GM13977 (cell line): ENCODE measurements around the gene SPINK2.

ENCODE experiments used
- DNase-seq: peaks from one replicate; pipeline ENCODE4 v3.0.0; 2012; ENCODE audit warnings: low spot score
- in situ Hi-C: fragments of 300-500 bp; cut with MboI; formaldehyde crosslinking; loops from one replicate; pipeline ENCODE4 v1.12.0; 2022; ENCODE audit warnings: low sequenced_read_pairs, low pct_unique_long_range_greater_than_20kb, mixed read lengths, inconsistent platforms; ENCODE audit not compliant: unreplicated experiment
- TF ChIP-seq, protein P1 (sequence below): IDR thresholded peaks from 2 replicates; pipeline ENCODE4 v1.5.1; 2012; ENCODE audit warnings: mild to moderate bottlenecking, control low read depth; ENCODE audit not compliant: insufficient read depth; ENCODE audit errors: extremely low read depth, missing control alignments

SPINK2 gene

GRCh38 chr4:56857601-56858309, 36.3 kb upstream of the SPINK2 start:
- TF ChIP-seq, protein P1, sequence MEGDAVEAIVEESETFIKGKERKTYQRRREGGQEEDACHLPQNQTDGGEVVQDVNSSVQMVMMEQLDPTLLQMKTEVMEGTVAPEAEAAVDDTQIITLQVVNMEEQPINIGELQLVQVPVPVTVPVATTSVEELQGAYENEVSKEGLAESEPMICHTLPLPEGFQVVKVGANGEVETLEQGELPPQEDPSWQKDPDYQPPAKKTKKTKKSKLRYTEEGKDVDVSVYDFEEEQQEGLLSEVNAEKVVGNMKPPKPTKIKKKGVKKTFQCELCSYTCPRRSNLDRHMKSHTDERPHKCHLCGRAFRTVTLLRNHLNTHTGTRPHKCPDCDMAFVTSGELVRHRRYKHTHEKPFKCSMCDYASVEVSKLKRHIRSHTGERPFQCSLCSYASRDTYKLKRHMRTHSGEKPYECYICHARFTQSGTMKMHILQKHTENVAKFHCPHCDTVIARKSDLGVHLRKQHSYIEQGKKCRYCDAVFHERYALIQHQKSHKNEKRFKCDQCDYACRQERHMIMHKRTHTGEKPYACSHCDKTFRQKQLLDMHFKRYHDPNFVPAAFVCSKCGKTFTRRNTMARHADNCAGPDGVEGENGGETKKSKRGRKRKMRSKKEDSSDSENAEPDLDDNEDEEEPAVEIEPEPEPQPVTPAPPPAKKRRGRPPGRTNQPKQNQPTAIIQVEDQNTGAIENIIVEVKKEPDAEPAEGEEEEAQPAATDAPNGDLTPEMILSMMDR = no peak
- no peak for DNase-seq
- in situ Hi-C loops = no loop called here

DNA sequence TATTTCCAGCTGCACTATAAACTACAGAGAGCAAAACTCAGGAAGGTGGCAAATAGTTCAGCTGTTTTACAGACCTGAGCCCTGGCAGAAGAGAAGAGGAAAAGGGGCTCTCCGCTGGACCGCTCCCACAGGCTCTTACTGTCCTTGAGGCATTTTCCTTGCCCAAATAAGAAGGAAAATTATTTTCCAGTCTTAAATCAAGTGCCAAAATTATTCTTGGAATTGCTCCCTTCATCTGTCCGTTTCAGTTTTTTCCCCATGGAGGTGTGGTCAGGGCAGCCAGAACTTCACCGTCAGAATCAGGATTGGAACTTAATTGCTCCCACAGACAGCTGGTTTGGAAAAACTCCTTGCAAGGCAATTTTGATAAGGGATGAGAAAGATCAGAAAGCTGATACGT, 35.2 kb upstream of the SPINK2 start:
- TF ChIP-seq, protein P1 = no peak

DNA sequence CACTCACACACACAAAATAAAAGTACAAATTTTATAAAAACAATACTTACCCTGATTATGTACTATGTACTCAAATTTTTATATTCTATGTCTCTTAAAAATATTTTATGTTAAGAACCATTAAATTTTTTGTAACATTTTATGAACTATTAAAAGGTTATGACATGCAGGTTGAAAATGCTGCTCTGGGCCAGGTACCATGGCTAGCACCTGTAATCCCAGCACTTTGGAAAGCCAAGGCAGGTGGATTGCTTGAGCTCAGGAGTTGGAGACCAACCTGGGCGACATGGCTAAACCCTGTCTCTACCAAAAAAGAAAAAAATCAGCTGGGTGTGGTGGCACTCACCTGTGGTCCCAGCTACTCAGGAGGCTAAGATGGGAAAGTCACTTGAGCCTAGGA, 29.4 kb upstream of the SPINK2 start:
- no peak for DNase-seq
- in situ Hi-C loops = no loop called here

More for the DNA sequence above, 35.2 kb upstream of the SPINK2 start:
- DNase-seq = no peak
- in situ Hi-C loops = no loop called here

DNA sequence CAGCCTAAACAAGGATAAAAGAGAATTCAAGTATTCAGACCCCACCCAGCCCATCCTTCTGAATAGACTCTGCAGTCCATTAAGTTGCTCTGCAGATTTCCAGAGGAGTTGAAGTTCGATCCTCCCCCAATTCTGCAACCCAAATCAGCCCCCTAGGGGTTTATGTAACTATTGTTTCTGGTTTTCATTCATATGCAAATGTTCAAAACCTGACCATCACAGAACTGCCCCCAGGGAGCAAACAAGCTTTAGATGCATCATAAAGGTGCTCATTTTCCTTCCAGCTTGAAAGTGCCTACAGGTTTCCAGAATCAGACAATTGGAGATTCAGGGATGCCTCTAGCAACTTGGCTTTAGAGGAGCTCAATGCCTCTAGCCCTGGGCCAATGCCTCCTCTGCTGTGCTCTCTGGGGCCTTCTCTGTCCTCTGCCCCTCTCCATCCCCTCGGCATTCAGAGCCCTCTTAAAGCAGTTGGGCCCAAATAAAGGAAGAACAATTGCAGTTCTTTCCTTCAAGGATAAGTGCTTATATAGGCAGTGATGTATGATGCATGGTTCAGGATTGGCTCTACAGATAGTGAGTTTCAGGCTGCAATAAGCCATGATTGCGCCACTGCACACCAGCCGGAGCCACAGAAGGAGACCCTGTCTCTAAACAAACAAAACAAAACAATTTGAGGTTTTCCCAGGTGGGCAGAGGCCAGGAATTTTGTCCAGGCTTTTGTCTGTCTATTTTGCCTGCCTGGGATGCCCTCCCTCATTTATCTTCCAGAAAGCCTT, 23.5 kb upstream of the SPINK2 start:
- no peak for DNase-seq

More for the DNA sequence above, 29.4 kb upstream of the SPINK2 start:
- TF ChIP-seq, protein P1 = no peak

DNA sequence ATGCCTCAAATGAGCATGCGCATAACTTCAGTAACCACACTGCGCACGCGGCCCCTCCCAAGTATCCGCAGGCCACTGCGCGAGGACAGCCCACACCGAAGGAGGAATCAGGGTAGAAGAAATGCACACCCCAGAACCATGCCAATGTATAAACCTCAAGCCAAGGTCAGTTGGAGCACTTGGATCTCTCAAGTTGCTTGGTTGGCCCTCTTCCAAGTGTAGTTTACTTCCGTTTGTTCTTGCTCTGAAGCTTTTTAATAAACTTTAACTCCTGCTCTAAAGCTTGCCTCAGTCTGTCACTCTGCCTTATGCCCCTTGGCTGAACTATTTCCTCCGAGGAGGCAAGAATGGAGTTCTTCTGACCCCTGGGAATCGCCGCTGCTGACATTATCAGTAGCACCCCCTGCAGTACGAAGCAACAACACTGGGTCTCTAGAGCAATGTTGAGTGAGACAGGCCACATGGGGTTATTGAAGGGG, 22.0 kb upstream of the SPINK2 start:
- no peak for DNase-seq
- TF ChIP-seq, protein P1 = no peak
- in situ Hi-C loops = no loop called here

More for the DNA sequence above, 23.5 kb upstream of the SPINK2 start:
- in situ Hi-C loops = no loop called here
- TF ChIP-seq, protein P1 = no peak

DNA sequence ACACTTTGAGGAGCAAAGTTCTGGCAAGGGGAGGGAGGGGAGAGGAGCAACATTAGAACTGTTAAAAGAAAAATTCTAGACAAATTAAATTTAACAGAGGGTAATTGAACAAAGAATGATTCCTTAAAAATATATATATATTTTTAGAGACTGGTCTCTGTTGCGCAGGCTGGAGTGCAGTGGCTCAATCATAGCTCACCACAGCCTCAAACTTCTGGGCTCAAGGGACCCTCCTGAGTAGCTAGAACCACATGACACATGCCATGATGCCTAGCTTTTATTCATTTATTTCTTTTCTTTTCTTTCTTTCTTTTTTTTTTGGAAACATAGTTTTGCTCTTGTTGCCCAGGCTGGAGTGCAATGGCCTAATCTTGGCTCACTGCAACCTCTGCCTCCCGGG, 19.1 kb upstream of the SPINK2 start:
- in situ Hi-C loops = no loop called here
- no peak for DNase-seq
- TF ChIP-seq, protein P1 = no peak
